Stimulated activated CD4-positive, alpha-beta T cell treated with anti-CD3 and anti-CD28 coated beads, Interleukin-4, amount 100 ng/mL, for 4 hours (primary cell): ENCODE data around the gene FKBP14.

Experiments
- DNase-seq, 2 experiments: peaks; one replicate each; pipeline ENCODE4 v3.0.0-alpha.2; 2020

FKBP14 gene

GRCh38 chr7:30032310-30033125 lies 6.0 kb upstream of the FKBP14 start:
- DNase-seq, result no peak

DNA sequence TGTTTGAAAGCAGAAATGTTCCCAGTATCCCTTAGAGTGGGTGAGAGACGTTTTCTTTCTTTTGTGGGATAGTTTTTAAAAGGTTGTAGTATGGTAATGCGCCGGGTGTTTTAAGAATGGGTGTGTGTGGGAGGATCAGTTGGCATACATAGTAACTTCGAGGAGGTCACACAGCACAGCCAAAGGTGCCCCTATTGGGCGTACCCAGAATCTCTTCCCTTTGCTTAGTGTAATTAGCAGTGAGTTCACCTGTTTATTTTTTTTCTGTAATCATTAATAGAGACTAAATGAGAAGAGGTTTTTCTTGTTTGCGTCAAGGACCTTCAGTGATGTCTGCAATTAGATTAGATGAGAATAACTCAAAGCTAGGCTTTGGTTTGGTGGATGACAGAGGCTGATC lies 3.2 kb upstream of the FKBP14 start:
- peak in 1 of 2 experiments; percentile 3 for DNase-seq

GRCh38 chr7:30028749-30029635 lies 2.5 kb upstream of the FKBP14 start:
- no peak for DNase-seq

- peak; percentile 82 to 89 for DNase-seq
Observed at GRCh38 chr7:30028216-30028748, 1.8 kb upstream of the FKBP14 start, which contains the start of gene PLEKHA8. Gene PLEKHA8 (plus strand): TSS chr7:30028412. CDS start chr7:30028763, 351 bp downstream.

DNA sequence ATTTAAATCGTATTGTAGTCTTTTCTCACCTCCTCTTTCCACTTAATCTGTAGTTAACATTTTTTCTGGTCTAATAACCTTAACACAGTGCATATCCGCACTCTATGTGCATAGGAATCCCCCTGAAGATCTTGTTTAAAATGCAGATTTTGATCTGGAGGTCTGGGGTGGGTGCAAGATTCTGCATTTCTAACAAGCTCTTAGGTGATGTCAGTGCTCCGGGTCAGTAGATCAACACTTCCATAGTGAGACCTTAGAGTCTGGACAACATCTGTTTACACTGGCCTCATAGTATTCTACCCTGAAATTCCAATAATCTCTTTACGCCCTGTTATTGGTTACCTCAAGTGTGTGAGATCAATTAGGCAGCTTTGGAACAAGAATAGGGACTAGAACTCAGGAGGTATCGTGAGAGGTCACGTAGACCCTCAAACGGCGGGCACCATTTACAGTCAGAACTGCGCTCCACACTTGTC lies 1.3 kb upstream of the FKBP14 start:
- no peak for DNase-seq

DNA sequence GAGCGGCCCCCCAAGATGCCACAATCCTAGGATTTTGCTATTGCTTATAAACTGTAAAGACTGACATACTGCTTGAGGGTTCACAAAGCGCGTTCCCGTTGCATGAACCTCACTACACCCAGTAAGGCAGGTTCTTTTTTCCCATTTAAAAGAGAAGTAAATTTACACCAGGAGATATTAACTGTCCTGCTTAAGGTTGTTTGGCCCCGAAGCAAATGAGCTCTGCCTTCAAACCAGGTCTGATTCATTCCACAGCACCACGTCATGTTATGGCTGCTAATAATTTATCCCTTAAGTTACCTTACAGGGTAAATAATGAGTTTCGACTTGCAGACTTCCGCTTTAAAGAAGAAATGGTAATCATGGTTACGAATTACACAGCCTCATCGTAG lies 559 bp upstream of the FKBP14 start:
- peak; percentile 12 to 30 for DNase-seq

GRCh38 chr7:30023524-30023923 lies 3.0 kb downstream of the FKBP14 start:
- no peak for DNase-seq

GRCh38 chr7:30022991-30023390 lies 3.5 kb downstream of the FKBP14 start:
- DNase-seq, result no peak

GRCh38 chr7:30020535-30020934 lies 6.0 kb downstream of the FKBP14 start:
- no peak for DNase-seq

GRCh38 chr7:30019960-30020359 lies 6.5 kb downstream of the FKBP14 start:
- DNase-seq, result no peak

DNA sequence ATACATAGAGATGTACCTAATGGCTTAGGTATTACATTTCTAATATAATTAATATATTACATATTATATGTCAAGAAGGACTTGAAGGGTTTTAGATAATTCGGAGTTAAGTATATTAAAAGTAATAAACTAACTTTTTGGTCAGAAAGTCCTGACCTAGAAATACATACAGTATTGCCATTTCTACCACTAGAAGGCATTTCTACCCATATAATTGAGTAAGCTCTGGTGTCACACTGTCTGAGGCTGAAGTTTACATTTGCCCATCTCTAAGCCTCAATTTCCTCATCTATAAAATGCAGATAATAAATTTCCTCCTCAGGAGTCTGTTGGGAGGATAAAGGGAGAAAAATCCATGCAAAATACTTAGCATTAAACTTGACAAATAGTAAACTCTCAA lies 7.1 kb downstream of the FKBP14 start:
- no peak for DNase-seq

DNA sequence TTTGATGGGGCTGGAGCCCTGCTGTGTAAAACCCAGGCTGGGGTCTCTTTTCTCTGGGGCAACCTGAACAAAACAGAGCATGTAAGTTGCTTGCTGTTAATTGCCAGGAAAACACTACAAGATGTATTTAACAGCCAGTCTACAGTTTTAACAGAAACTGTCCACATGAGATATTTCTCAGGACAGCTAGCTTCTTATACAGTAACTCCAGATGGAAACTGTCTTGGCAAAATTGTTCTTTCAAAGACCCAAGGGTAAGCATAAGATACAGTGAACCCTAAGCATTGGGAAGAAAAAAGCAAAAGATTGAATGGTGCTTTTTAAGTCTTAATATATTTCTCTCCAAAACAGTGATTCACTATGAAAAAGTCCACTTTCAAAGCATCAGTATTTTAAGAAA lies 8.1 kb downstream of the FKBP14 start:
- DNase-seq, result no peak

DNA sequence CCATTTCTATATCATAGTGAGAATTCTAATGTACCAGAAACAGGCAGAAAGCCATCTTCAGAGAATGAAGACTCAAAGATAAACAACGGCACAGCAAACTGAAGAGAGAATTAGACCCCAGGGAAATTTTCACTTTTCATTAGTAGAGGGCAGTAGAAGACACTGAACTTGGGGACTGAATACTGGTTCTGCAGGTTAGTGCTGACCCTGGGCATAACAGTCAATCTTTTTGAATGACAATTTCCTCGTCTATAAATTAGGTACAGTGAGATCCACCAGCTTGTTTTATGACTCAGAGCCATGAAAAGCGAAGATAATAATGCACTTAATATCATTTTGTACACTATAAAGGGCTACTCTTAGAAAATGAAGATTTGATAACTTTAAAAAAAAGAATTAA lies 13.7 kb downstream of the FKBP14 start:
- DNase-seq, result no peak

DNA sequence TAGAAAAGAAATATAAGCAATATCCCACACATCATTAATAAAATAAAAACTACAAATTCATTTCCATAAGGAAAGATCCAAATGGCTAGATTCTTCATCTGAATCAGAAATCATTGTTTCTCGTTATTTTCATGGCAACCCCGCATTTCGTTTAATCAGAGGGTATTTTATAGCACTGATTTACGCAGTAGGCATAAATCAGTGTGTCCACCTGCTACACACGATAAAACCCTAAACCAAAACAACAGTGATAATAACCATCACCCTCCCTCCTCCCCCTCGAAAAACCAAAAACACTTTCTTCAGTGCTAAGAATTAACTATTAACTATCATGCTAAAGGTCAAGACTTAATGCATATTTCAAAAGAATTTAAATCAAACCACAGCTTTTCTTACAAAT lies 16.5 kb downstream of the FKBP14 start:
- DNase-seq, result no peak

DNA sequence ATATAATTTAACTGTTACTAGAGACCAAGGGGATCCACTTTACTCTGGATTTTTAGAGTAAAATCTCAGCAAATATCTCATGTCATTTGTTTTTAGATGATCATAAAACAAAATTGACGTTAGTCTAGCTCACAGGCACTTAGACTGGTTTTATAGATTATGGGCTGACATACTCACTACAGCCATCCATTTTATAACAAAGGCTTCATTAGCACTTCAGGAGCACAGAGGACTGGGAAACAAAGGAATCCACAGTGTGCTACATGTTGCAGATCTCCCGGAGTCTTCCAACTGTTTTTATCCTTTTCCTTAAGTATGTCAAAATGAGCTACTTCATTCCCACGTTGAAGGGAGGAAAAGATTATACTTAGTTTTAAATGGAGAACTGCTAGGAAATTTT lies 21.0 kb downstream of the FKBP14 start:
- DNase-seq, result no peak

DNA sequence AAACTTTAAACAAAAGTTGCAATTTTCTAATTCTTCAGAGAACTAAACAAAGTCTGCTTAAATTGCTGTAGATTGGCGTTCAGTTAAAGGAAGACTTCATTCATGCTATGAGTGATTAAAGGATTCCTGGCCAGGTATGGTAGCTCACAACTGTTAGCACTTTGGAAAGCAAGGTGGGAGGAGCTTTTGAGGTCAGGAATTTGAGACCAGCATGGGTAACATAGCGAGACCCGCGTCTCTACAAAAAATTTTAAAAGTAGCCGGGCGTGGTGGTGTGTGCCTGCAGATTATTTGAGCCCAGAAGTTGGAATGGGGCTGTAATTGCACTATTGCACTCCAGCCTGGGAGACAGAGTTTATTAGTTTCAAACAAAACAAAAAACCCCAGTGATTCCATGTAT lies 23.4 kb downstream of the FKBP14 start:
- DNase-seq, result no peak

GRCh38 chr7:30001998-30002397 lies 24.5 kb downstream of the FKBP14 start:
- no peak for DNase-seq

- no peak for DNase-seq
Observed at GRCh38 chr7:29998489-29998888, 28.0 kb downstream of the FKBP14 start.

GRCh38 chr7:29996321-29996720 lies 30.2 kb downstream of the FKBP14 start:
- DNase-seq, result no peak

DNA sequence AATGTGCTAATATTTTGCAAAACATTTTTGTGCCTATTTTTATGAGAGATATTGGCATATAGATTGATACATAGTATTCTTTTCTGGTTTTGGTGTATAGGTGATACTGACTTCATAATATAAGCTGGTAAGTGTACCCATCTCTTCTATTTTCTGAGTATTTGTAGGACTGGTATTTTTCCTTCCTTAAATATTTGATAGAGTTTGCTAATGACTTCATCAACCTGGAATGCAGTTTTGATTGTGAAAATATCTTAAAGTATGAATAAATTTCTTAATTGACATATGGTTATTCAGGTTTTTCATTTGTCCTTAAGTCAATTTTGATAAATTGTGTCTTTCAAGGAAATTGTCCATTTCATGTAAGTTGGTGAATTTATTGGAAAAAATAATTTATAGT lies 30.9 kb downstream of the FKBP14 start:
- DNase-seq, result no peak

DNA sequence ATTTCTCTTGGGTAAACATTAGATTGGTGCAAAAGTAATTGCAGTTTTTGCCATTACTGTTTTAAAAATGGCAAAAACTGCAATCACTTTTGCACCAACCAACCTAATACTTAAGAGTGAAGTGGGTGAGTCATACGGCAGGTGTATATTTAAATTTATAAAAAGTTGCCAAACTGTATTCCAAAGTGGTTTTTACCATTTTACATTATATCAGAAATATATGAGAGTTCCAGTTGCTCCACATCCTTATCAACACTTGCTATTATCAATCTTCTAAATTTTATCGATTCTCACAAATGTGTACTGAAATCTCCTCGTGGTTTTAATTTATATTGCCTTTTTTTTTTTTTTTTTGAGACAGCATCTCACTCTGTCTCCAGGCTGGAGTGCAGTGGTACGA lies 33.4 kb downstream of the FKBP14 start:
- DNase-seq, result no peak

DNA sequence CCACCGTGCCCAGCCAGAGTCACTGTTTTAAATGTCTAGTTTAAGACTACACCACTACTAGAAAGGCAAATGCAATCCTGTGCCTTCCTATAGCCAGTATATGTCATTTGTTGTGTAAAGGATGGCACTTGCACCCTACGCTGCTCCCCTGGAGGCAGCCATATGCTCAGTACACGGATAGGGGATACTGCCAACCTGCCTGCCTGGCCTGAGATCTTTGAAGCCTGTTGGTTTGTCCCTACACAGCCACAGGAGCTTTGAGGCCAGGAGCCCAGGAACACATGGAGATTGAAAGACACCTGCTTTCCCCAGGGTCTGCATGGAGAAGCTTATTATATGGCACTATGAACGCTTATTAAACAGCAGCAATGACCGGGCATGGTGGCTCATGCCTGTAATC lies 34.6 kb downstream of the FKBP14 start:
- DNase-seq, result no peak

DNA sequence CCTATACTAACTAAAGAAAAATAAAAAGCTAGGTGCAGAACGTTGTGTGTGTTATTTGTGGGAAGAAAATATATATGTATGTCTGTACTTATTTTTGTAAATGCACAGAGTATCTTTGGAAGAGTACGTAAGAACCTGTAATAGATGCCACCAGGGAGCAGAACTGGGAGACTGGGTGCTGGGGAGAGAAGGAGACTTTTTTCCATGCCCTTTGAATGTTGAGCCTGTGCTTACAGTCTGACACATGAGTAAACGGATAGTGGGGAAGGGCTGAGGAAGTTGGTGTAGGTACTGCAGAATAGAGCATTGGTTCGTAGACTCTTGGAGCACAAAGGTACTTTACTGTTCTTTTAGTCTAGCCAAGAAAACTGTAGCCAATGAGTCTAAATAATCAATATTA lies 35.6 kb downstream of the FKBP14 start:
- DNase-seq, result no peak
